HFF-Myc (cell line): ENCODE measurements around the gene GFY.
A peak's percentile ranks its signal among the peaks of the same experiment; 100 is the strongest.

Experiments
- DNase-seq: peaks from one replicate; pipeline ENCODE4 v3.0.0-alpha.2; 2011; ENCODE audit warnings: low read depth; ENCODE audit errors: extremely low read depth
- H3K4me3 ChIP-seq: replicated peaks from 2 replicates; pipeline ENCODE4 v1.5.1; 2011; ENCODE audit warnings: low read depth, mild to moderate bottlenecking, control low read depth, low read length
- TF ChIP-seq, protein P1 (sequence below): IDR thresholded peaks from 2 replicates; pipeline ENCODE4 v1.5.1; 2012; ENCODE audit warnings: mild to moderate bottlenecking, low read depth, low read length, control low read depth; ENCODE audit errors: missing control alignments

The GFY gene

DNA sequence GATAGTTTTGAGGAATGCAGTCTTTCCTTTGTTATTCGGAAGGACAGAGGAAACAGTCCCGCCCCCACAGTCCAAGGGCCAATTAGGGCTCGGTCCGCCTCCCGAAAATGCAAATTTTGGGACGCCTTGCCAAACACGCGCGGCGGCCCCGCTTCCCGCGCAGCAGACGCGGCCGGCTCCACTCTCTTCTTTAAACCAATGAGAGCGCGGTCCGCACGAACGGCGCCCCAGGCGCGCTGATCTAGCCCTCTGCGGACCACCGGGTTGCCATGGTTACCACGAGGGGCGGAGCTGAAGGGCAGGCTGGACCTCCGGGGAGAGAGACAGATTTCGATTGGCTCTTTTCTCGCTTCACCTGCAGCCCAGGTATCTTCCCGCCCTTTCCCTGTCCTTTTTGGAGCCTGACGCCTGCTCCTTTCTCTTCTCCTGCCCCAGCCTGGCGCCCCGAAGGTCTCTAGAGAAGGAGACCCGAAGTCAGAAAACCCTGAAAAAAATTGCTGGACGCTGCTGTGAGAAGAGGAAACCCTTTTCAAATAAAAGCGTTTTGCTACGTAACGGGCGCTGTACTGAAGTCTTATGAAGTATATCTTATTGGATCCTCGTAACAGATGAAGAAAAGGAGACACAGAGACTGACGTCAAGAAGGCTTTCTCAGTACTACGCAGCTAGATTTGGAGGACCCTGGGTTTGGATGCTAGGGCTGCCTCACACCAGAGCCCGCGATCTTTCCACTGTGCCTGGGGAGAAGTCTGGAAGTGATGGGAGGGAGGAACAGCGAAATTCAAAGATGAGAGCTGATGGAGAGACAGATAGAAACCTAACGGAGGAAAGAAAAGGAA lies 3.9 kb upstream of the GFY start:
- H3K4me3 ChIP-seq, result no peak overlapping the region
- no peak for DNase-seq
- TF ChIP-seq, protein P1, sequence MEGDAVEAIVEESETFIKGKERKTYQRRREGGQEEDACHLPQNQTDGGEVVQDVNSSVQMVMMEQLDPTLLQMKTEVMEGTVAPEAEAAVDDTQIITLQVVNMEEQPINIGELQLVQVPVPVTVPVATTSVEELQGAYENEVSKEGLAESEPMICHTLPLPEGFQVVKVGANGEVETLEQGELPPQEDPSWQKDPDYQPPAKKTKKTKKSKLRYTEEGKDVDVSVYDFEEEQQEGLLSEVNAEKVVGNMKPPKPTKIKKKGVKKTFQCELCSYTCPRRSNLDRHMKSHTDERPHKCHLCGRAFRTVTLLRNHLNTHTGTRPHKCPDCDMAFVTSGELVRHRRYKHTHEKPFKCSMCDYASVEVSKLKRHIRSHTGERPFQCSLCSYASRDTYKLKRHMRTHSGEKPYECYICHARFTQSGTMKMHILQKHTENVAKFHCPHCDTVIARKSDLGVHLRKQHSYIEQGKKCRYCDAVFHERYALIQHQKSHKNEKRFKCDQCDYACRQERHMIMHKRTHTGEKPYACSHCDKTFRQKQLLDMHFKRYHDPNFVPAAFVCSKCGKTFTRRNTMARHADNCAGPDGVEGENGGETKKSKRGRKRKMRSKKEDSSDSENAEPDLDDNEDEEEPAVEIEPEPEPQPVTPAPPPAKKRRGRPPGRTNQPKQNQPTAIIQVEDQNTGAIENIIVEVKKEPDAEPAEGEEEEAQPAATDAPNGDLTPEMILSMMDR, result no peak

DNA sequence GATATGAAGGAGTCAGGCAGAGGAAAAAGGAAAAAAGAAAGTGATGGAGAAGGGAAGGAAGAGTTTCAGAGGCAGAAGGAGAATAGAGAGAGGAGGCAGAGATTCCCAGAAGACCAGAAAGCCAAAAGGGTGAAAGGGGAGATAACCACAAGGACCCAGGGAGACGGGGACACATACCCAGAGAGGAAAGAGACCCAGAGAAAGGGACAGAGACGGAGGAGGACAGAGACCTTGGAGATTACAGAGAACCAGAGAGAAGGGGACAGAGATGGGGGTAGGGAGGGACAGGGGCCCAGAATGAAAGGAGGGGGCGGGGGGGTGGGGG lies 3.3 kb upstream of the GFY start:
- H3K4me3 ChIP-seq, result no peak overlapping the region
- TF ChIP-seq, protein P1, result no peak
- DNase-seq, result no peak

DNA sequence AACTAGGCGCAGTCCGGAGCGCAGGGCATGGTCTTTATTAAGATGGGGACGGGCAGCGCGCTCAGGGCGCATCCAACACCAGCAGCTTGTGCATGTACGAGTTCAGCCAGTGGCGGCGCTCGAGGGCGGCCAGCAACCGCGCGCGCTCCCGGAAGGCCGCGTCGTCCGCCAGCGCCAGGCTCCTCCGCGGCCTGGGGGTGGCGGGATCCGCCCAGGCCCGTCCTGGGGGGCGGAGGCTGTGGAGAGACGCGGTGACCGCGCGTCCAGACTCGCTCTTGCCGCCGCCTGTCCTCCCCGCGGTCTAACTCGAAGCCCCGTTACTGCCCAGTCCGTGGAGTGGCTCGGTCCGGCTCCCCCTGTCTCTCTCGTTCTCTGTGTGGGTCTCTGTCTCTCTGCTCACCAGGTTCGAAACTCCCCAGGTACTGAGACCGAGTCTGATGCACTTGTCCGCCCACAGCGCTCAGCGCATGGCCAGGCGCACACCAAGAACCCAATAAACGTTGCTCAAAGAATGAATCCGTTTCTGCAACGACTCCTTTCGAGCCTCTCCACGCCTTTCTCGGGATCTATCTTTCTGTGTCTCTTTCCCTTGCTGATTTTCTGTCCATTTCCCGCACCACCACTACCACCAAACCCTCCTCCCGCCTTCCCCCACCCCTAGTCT lies 2.6 kb upstream of the GFY start:
- H3K4me3 ChIP-seq, result no peak overlapping the region
- DNase-seq, result no peak
- TF ChIP-seq, protein P1, result peak; percentile 20

DNA sequence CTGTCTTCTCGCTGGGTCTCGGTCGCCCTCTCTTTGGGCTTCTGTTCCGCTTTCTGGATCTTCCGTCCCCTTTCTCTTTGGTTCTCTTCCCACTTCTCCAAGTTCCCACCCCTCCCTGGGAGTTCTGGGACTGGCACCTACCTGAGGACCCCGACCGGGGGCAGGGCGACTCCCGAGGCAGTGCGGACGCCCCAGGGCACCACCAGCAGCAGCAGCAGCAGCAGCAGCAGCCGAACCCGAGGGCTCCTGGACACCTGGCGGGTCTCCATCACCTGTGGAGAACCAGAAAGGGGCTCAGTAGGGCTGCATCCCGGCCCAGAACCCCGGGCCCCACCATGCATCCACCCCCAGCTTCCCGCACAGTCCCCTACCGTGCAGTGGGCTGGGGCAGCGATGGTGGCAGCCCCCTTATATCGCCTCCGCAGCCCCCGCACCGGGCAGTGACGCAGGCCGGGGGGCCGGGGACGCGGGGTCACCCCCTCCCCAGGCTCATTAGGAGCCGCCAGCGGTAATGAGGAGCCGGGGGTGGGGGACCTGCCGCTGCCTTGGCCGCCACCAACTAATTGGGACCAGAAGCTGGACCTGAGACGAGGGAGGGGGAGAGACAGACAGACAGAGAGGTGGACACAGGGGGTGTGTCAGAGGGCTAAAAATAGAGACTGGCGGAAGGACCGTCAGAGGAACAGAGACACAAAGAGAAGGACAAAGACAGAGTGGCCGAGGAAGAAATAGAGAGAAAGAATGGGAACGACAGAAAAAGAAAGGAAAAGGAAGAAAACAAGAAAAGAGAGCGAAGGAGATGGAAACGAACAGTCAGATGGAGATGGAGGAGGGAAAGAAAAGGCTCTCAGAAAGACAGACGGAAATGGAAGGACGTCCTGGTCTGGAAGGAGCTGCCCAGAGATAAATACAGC lies 1.9 kb upstream of the GFY start, which contains the start of gene PTH2:
Gene PTH2, minus strand, starts transcription at position 371 of the 914 bp plus-strand sequence. Its CDS starts 102 bp downstream, at position 269.
- H3K4me3 ChIP-seq, result no peak within 1 kb of the TSS
- TF ChIP-seq, protein P1, result no peak
- DNase-seq, result no peak

DNA sequence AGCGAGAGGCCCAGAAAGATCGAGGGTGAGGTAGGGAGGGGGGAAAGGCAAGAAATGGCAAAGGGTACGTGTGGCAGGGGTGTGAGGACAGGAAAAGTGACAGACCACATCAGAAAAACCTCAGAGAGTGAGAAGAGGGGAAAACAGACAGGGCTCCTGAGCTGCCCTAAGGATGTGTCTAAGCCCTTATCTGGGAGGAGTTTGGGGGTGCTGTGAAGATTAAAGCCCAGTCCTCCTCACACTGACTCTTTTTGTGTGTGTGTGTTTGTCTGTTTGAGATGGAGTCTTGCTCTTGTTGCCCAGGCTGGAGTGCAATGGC lies 1.2 kb upstream of the GFY start:
- no peak overlapping the region for H3K4me3 ChIP-seq
- DNase-seq, result no peak
- TF ChIP-seq, protein P1, result no peak

DNA sequence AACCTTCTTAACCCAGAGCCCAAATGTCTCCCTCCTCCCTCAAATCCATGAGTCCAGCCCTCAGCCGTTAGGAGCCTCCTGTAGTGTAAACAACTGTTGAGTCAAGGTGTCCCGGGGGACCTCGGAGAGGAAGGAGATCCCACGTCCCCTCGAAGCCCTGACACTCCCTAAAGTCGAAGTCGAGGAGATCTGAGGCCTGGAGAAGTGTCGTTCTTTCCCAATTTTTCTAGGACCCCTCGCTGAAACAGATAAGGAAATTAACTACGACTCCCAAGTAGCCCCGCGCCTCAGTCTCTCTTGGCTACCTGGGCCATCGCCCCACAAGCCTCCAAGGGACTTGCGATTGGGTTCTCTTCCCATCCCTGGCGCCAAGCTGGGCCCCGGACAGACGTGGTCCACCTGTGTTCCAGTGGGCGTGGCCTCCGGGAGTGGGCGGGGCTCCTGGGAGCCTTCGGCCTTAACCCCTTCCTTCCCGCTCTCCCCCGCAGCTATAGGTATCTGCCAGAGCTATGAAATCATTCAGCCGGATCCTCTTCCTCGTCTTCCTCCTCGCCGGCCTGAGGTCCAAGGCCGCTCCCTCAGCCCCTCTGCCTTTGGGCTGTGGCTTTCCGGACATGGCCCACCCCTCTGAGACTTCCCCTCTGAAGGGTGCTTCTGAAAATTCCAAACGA lies 869 bp downstream of the GFY start:
- H3K4me3 ChIP-seq, result no peak overlapping the region
- no peak for DNase-seq
- TF ChIP-seq, protein P1, result no peak
